Activated effector memory CD4-positive, alpha-beta T cell treated with Interleukin-2 at 50 U/mL for 16 hours (primary cell): Measurements from ENCODE around the gene GLIPR1L2.
A peak's percentile ranks its signal among the peaks of the same experiment; 100 is the strongest.
"Not testable (repeated sequence)": the region's sequence is repeated elsewhere in the genome, so short reads cannot be mapped to it uniquely, and the experiment has no call there.

ENCODE experiments used
- DNase-seq: peaks from one replicate; pipeline ENCODE4 v3.0.0-alpha.2; 2020

GLIPR1L2 gene

GRCh38 chr12:75390899-75391538 lies at the start of gene GLIPR1L2:
GLIPR1L2 (plus strand) TSS chr12:75391089; CDS start chr12:75391117, 28 bp downstream.
- DNase-seq = peak; percentile 84

GRCh38 chr12:75341873-75342272 lies 49.0 kb upstream of the GLIPR1L2 start:
- DNase-seq = no peak

GRCh38 chr12:75345531-75345930 lies 45.4 kb upstream of the GLIPR1L2 start:
- DNase-seq = no peak

- DNase-seq = not testable (repeated sequence)
Observed at GRCh38 chr12:75346215-75346614, 44.7 kb upstream of the GLIPR1L2 start.

GRCh38 chr12:75349946-75350345 lies 40.9 kb upstream of the GLIPR1L2 start:
- no peak for DNase-seq

- DNase-seq = no peak
Observed at GRCh38 chr12:75350413-75350812, 40.5 kb upstream of the GLIPR1L2 start.

DNA sequence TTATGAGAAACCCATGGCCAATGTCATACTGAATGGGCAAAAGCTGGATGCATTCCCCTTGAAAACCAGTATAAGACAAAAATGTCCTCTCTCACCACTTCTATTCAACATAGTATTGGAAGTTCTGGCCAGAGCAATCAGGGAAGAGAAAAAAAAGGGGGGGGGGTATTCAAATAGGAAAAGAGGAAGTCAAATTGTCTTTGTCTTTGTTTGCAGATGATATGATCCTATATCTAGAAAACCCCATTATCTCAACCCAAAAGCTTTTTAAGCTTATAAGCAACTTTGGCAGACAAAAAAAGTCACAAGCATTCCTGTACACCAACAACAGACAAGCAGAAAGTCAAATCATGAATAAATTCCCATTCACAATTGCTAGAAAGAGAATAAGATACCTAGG lies 36.9 kb upstream of the GLIPR1L2 start:
- DNase-seq = no peak

DNA sequence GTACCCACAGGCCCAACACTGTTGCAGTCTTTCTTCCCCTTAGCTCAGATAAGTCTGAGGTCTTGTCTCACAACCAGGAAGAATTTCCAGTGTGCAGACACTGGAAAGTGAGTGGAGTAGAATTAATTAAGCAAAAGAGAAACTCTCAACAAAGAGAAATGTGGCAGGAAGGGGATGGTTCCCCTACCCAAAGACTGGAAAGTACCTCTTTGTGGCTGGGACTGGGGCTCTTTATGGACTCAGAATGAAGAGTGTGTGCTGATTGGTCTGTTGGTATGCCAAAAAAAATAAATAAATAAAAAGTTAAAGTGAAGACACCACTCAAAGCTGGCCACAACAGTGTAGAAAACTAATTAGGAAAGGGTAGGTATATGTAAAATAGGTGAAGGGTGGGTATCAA lies 30.0 kb upstream of the GLIPR1L2 start:
- DNase-seq = no peak

- no peak for DNase-seq
Observed at GRCh38 chr12:75361408-75361807, 29.5 kb upstream of the GLIPR1L2 start.

- no peak for DNase-seq
Observed at GRCh38 chr12:75364919-75365318, 26.0 kb upstream of the GLIPR1L2 start.

GRCh38 chr12:75366629-75367028 lies 24.3 kb upstream of the GLIPR1L2 start:
- DNase-seq = no peak

DNA sequence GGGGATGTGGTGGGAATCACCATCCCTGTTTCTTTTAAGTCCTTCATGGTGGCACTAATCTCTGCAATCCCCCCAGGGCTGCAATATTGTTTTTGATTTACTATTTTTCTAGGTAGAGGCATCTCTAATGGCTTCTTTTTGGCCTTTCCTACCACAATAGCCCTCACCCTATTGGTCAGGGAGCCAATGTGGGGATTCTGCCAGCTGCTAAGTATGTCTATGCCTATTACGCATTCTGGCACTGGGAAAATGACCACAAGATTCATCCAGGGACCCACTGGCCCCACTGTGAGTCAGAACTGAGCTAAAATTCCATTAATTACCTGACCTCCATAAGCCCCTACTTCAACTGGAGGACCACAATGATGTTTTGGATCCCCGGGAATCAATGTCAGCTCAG lies 15.9 kb upstream of the GLIPR1L2 start:
- DNase-seq = no peak

DNA sequence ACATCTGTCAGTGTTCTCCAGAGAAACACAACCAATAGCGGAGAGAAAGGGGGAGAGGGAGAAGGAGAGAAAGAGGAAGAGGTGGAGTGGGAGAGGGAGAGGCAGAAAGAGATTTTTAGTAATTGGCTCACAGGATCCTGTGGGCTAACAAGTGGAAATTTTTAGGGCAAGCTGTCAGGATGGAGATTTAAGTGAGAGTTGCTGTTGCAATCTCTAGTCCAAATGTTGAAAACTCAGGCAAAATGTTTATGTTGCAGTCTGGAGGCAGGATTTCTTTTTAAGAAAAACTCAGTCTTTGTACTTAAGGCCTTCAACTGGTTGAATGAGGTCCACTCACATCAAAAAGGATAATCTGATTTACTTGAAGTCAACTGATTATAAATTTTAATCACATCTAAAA lies 12.5 kb upstream of the GLIPR1L2 start:
- no peak for DNase-seq

DNA sequence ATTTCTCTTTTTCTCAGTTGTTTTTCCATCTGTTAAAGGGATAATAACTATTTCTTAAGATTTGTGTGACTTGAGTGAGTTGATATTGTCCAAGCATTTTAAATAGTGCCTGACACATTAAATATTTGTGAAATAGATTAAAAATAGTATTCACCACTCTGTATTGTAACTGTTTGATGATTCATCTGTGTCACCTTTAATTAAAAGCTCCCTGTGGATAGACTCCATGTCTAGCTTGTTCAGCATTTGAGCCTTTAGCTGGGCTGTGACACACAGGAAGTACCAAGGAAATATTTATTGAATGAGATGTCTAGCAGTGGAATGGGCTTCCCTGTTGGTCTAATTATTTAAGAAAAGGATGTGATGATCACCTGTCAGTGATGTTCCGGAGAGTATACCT lies 1.8 kb upstream of the GLIPR1L2 start:
- DNase-seq = no peak

- DNase-seq = no peak
Observed at GRCh38 chr12:75389706-75390105, 1.2 kb upstream of the GLIPR1L2 start.

GRCh38 chr12:75390156-75390898 lies 562 bp upstream of the GLIPR1L2 start:
- DNase-seq = no peak

DNA sequence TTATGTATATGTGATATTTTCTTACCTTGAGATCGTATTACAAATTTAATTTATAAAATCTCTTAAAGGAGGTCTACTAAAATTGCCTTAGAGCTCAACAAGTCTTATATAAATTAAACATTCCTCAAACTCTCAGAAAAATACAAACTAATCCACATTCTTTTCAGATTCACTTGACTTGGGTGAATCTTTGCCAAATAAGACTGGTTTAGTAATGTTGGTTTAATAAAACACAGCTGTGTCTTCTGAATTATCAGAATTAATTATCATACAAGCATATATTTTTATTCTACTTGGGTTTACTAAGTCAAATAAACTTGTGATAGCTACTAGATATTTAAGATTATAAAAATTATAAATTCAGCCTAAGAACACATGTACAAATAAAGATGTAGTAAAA lies 13.3 kb downstream of the GLIPR1L2 start:
- DNase-seq = no peak

DNA sequence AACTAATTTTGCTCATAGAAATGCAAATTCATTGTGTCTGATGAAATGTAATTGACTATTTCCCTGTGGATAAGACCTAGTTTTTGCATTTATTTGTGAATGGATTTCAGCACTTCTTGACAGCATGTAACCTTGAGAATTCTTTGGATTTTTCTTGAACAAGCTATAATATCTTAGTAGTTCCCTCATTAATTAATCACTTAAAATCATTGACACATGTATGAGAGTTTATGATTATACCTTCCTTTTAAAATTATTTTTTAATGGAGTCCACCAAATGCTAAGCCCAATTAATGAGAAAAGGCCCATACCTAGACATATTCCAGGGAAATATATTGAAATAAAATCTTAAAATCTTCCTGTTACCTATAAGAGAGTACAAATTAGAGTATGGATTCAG lies 16.8 kb downstream of the GLIPR1L2 start:
- no peak for DNase-seq

DNA sequence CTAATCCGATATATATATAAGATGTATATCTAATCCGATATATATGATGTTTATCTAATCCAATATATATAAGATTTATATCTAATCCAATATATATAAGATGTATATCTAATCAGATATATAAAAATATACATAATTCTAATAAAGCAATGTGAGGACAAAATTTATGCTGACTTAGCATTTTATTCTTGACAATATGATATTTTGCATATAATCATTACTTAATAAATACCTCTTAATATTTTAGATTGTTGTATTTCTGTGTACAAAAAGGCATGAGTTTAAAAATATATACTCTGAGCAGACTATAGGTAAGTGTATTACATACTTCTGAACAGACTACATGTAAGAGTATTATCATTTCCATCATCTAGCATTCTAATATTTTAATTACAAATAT lies 18.9 kb downstream of the GLIPR1L2 start:
- no peak for DNase-seq

GRCh38 chr12:75414671-75415070 lies 23.8 kb downstream of the GLIPR1L2 start:
- DNase-seq = no peak

- DNase-seq = no peak
Observed at GRCh38 chr12:75419841-75420240, 29.0 kb downstream of the GLIPR1L2 start.

DNA sequence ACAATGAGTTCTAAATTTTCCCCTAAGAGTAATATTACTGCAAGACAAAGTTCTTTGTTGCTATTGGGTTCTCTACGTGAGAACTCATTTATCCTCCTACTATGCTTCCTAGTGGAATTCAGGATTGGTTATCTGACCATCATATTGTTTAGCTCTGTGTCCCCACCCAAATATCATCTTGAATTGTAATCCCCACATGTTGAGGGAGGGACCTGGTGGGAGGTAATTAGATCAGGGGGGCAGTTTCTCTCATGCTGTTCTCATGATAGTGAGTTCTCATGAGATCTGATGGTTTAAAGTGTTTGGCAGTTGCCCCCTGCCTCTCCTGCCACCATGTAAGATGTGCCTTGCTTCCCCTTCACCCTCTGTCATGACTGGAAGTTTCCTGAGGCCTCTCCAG lies 36.6 kb downstream of the GLIPR1L2 start:
- no peak for DNase-seq

DNA sequence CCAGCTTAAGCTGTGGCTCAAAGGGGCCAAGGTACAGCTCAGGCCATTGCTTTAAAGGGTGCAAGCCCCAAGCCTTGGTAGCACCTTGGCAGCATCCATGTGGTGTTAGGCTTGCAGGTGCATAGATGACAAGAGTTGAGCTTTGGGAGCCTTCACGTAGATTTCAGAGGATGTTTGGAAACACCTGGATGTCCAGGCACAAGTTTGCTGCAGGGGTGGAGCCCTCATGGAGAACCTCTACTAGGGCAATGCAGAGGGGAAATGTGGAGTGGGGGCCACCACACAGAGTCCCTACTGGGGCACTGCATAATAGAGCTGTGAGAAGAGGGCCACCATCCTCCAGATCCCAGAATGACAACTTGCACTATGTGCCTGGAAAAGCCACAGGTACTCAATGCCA lies 37.9 kb downstream of the GLIPR1L2 start:
- DNase-seq = no peak

DNA sequence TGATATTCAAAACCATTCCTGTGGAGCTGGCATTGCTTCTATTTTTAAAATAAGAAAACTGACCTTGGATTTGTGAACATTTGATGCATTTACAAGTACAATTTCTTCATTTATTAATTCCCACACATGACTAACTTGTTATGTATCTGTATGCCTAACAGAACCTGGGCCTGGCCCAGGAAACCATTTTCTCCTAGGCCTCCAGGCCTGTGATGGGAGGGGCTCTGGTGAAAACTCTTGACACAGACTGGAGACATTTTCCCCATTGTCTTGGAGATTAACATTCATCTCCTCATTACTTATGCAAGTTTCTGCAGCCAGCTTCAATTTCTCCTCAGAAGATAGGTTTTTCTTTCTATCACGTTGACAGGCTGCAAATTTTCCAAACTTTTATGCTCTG lies 42.0 kb downstream of the GLIPR1L2 start:
- no peak for DNase-seq

DNA sequence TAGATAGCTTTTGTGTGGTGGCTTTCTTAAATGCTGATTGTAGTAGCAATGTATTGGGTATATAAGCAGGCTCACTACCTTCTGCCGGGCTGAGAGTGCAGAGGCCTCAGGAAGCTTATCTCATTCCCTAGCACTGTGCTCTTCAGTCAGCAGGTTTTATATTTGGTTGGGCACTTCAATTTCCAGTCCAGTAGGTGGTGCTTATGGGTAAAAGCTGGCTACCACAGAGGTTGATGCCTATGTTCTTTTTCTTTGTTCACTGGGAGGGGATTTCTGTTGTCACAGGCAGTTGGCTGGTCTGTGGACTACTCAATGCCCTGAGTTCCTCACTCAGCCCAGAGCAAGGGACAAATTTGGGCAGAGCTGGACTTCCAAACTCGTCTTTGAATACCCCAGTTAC lies 46.7 kb downstream of the GLIPR1L2 start:
- DNase-seq = no peak
